Loucy (cell line): ENCODE results near the gene HBEGF.
"Not testable (repeated sequence)": the region's sequence is repeated elsewhere in the genome, so short reads cannot be mapped to it uniquely, and the experiment has no call there.

Source experiments
- H2AFZ ChIP-seq: fragments of 200-600 bp; sonication (generic); 2 replicates; pipeline ENCODE4 v1.6.0; 2016; ENCODE audit warnings: antibody characterized with exemption, mild to moderate bottlenecking, low read length, moderate library complexity
- H3F3A ChIP-seq: fragments of 200-600 bp; 2 replicates; pipeline ENCODE4 v1.6.0; 2016; ENCODE audit warnings: antibody characterized with exemption, low read depth, mild to moderate bottlenecking
- H3K27me3 ChIP-seq: fragments of 200-600 bp; sonication (generic); 2 replicates; pipeline ENCODE4 v1.6.1; 2014; ENCODE audit warnings: low read length, mild to moderate bottlenecking; ENCODE audit not compliant: insufficient read depth, poor library complexity, severe bottlenecking
- H3K36me3 ChIP-seq: fragments of 200-600 bp; sonication (generic); 2 replicates; pipeline ENCODE4 v1.6.1; 2016; ENCODE audit warnings: low read length; ENCODE audit not compliant: insufficient read depth
- H3K4me1 ChIP-seq: fragments of 200-600 bp; sonication (generic); 2 replicates; pipeline ENCODE4 v1.5.1; 2014; ENCODE audit warnings: low read length, mild to moderate bottlenecking; ENCODE audit not compliant: insufficient read depth, poor library complexity, severe bottlenecking
- H3K4me2 ChIP-seq: fragments of 200-600 bp; sonication (generic); 2 replicates; pipeline ENCODE4 v1.6.0; 2014; ENCODE audit warnings: antibody characterized with exemption, low read length, low read depth, mild to moderate bottlenecking; ENCODE audit not compliant: poor library complexity, severe bottlenecking
- H3K4me3 ChIP-seq: fragments of 200-600 bp; sonication (generic); 2 replicates; pipeline ENCODE4 v1.5.1; 2014; ENCODE audit warnings: low read length, mild to moderate bottlenecking, mixed read lengths; ENCODE audit not compliant: poor library complexity, severe bottlenecking
- H3K79me2 ChIP-seq: fragments of 200-600 bp; sonication (generic); 2 replicates; pipeline ENCODE4 v1.6.1; 2014; ENCODE audit warnings: low read length; ENCODE audit not compliant: insufficient read depth
- H3K9ac ChIP-seq: fragments of 200-600 bp; sonication (generic); 2 replicates; pipeline ENCODE4 v1.6.0; 2014; ENCODE audit warnings: mild to moderate bottlenecking, low read depth, low read length, moderate library complexity; ENCODE audit not compliant: poor library complexity, severe bottlenecking
- H3K9me2 ChIP-seq: fragments of 200-600 bp; sonication (generic); replicated peaks from 2 replicates; pipeline ENCODE4 v1.6.1; 2016; ENCODE audit warnings: low read depth, low read length, mixed read lengths
- H3K9me3 ChIP-seq: fragments of 200-600 bp; sonication (generic); 2 replicates; pipeline ENCODE4 v1.6.1; 2014; ENCODE audit warnings: mild to moderate bottlenecking, antibody characterized with exemption, low read length, low read depth; ENCODE audit not compliant: insufficient read depth
- H4K20me1 ChIP-seq: fragments of 200-600 bp; sonication (generic); 2 replicates; pipeline ENCODE4 v1.6.0; 2014; ENCODE audit warnings: antibody characterized with exemption, low read length, mild to moderate bottlenecking; ENCODE audit not compliant: insufficient read depth, poor library complexity, severe bottlenecking
- CTCF ChIP-seq: fragments of 200-600 bp; sonication (generic); conservative IDR thresholded peaks from 2 replicates; pipeline ENCODE4 v1.5.1; 2014; ENCODE audit warnings: mild to moderate bottlenecking, antibody characterized with exemption, low read length
- EZH2phosphoT487 ChIP-seq: fragments of 200-600 bp; IDR thresholded peaks from 2 replicates; pipeline ENCODE4 v1.6.1; 2018; ENCODE audit warnings: antibody characterized with exemption, mild to moderate bottlenecking, moderate library complexity, borderline replicate concordance

HBEGF gene

DNA sequence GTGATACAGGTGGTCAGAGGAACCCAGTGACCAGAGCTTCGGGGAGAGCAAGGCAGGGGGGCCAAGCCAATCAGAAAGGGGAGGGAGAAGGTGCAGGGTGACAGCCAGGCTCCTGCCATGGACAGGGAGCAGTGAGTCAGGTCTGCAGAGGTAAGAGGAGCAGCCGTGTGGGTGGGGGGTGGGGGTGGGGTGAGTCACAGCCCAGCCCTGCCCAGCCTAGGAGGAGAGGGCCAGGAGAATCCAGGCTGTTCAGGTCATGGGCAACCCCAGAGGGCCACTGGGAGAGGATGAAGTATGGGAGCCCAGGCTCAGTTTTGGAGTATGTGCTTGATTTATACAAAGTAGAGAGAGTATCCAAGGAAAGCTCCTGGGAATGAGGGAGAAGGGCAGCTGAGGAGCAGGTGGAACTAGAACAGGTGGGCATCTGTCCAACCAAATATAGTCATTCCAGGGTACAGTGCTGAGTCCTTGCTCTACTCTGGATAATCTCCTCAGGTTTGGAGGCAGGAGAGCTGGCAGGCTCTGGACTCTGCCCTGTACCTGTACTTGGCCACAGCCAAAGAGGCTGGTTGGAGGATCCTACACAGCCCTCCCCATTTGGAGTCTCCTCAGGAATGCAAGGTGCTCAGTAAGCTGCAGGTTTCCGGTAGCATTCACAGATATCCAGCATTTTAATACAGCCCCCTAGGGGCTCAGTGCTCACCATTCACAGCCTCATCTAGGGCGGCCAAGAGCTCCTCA lies 1.6 kb downstream of the HBEGF start:
- Histone ChIP-seq H3K27me3 (peaks cover 11% of the 10 kb centered on the region), H4K20me1 (no peaks in the 10 kb centered on the region), H3F3A (no peaks in the 10 kb centered on the region), H3K4me2 (peak overlapping the region; percentile 83), H2AFZ (no peak overlapping the region), H3K36me3 (no peaks in the 10 kb centered on the region), H3K9ac (no peak overlapping the region), H3K4me1 (peaks cover 35% of the 10 kb centered on the region), H3K9me3 (no peaks in the 10 kb centered on the region), H3K79me2 (no peaks in the 10 kb centered on the region), H3K4me3 (no peak overlapping the region), H3K9me2 (no peaks in the 10 kb centered on the region)
- no peak for TF ChIP-seq EZH2phosphoT487
- TF ChIP-seq CTCF: no peak

DNA sequence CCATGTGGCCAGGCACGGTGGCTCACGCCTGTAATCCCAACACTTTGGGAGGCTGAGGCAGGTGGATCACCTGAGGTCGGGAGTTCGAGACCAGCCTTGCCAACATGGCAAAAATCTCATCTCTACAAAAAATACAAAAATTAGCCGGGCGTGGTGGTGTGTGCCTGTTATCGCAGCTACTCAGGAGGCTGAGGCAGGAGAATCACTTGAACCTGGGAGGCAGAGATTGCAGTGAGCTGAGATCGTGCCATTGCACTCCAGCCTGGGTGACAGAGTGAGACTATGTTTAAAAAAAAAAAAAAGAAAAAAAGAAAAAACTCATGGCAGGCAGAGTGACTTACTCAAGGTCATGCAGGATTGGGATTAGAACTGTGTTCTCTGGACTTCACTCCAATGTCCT lies 2.6 kb downstream of the HBEGF start:
- not testable (repeated sequence) for H3K79me2 ChIP-seq, H3K4me3 ChIP-seq, H3K9me3 ChIP-seq, H3K9ac ChIP-seq, H2AFZ ChIP-seq, H3K36me3 ChIP-seq, H3K4me2 ChIP-seq, H3K9me2 ChIP-seq, H3F3A ChIP-seq, H4K20me1 ChIP-seq
- Histone ChIP-seq H3K27me3 (peaks cover 11% of the 10 kb centered on the region), H3K4me1 (peaks cover 35% of the 10 kb centered on the region)

- H3K36me3 ChIP-seq: no peaks in the 10 kb centered on the region
- no peaks in the 10 kb centered on the region for H3K9me3 ChIP-seq
- H3K27me3 ChIP-seq: peaks cover 11% of the 10 kb centered on the region
- H4K20me1 ChIP-seq: no peaks in the 10 kb centered on the region
- peaks cover 35% of the 10 kb centered on the region for H3K4me1 ChIP-seq
- TF ChIP-seq EZH2phosphoT487: no peak
- no peak for TF ChIP-seq CTCF
- peak overlapping the region; percentile 11; the same call in 1 of the 2 replicates for H2AFZ ChIP-seq
- H3K9me2 ChIP-seq: no peaks in the 10 kb centered on the region
- peak overlapping the region; percentile 70 for H3K4me2 ChIP-seq
- H3K9ac ChIP-seq: peak overlapping the region; percentile 17
- H3K79me2 ChIP-seq: no peaks in the 10 kb centered on the region
- H3K4me3 ChIP-seq: peak overlapping the region; percentile 45
- H3F3A ChIP-seq: no peaks in the 10 kb centered on the region
Measured at GRCh38 chr5:140342896-140343295, 3.5 kb downstream of the HBEGF start.

DNA sequence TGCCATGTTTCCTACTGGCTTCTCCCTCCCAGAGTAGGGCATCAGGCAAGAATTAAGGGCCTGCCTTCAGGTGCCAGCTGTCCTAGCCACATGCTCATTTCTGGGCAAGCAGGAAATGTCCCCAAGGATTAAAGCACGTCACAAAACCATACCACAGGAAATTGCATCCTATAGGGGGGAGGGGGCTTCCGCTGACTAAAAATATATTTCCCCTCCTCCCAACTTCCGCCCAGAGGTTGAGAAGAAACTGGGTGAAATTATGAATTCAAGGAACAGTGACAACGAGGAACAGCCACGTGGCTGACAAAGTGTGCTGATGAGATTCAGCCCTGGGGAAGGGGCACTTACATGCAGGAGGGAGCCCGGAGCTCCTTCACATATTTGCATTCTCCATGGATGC lies 4.1 kb downstream of the HBEGF start:
- peaks cover 11% of the 10 kb centered on the region for H3K27me3 ChIP-seq
- peak overlapping the region; percentile 45 for H3K4me3 ChIP-seq
- H4K20me1 ChIP-seq: no peaks in the 10 kb centered on the region
- peak overlapping the region; percentile 11; the same call in 1 of the 2 replicates for H2AFZ ChIP-seq
- H3K79me2 ChIP-seq: no peaks in the 10 kb centered on the region
- H3K4me1 ChIP-seq: peaks cover 35% of the 10 kb centered on the region
- H3K9me2 ChIP-seq: no peaks in the 10 kb centered on the region
- H3F3A ChIP-seq: no peaks in the 10 kb centered on the region
- H3K36me3 ChIP-seq: no peaks in the 10 kb centered on the region
- TF ChIP-seq CTCF (no peak), EZH2phosphoT487 (no peak)
- H3K9me3 ChIP-seq: no peaks in the 10 kb centered on the region
- peak overlapping the region; percentile 70 for H3K4me2 ChIP-seq
- peak overlapping the region; percentile 17 for H3K9ac ChIP-seq
